ENCODE results near the gene GPC6. TPM values are rescaled to one million over a fixed set of nuclear protein-coding genes. Genes with fewer than 3 reads are reported as not detected.

The GPC6 gene
- polyA plus RNA-seq, 1 donor from 2014 or later, result 9.0 TPM

- Histone ChIP-seq H3K27ac (ENCODE audit: low read length) (peak overlapping the region; percentile 60), H3K4me3 (ENCODE audit: low read length) (peak overlapping the region; percentile 27), H2AFZ (ENCODE audit: low read depth, low read length) (no peak overlapping the region), H3K79me2 (replicated peaks; ENCODE audit: insufficient read depth, low read length) (no peaks in the 10 kb centered on the region), H3F3A (ENCODE audit: insufficient read depth, low read length, poor library complexity, severe bottlenecking) (no peaks in the 10 kb centered on the region), H4K20me1 (ENCODE audit: insufficient read depth) (no peaks in the 10 kb centered on the region), H3K9me3 (ENCODE audit: low read length) (no peaks in the 10 kb centered on the region), H3K9me2 (ENCODE audit: insufficient read depth, low read length) (no peaks in the 10 kb centered on the region), H3K36me3 (ENCODE audit: insufficient read depth, low read length) (no peaks in the 10 kb centered on the region), H3K4me2 (ENCODE audit: low read length) (no peak overlapping the region), H3K27me3 (ENCODE audit: insufficient read depth, low read depth, low read length) (no peaks in the 10 kb centered on the region), H3K9ac (ENCODE audit: low read length) (no peak overlapping the region)
- TF ChIP-seq TAF1 (IDR thresholded peaks at IDR 0.05; ENCODE audit: low read depth) (no peak), CTCF (IDR thresholded peaks at IDR 0.05; ENCODE audit: poor library complexity, severe bottlenecking) (no peak), EZH2 (IDR thresholded peaks at IDR 0.05; ENCODE audit: borderline replicate concordance, insufficient read depth, low read length, poor library complexity, severe bottlenecking) (no peak), MXI1 (conservative IDR thresholded peaks at IDR 0.05; ENCODE audit: poor library complexity, severe bottlenecking) (no peak), RAD21 (conservative IDR thresholded peaks at IDR 0.05) (no peak), SMC3 (conservative IDR thresholded peaks at IDR 0.05; ENCODE audit: poor library complexity) (no peak), EP300 (conservative IDR thresholded peaks at IDR 0.05; ENCODE audit: poor library complexity, severe bottlenecking) (peak; percentile 40), POLR2AphosphoS5 (IDR thresholded peaks at IDR 0.05) (peak; percentile 20), REST (IDR thresholded peaks at IDR 0.05; ENCODE audit: borderline replicate concordance) (peak; percentile 66)
Measured at GRCh38 chr13:94303644-94304174, 1077.1 kb downstream of the GPC6 start.

- TF ChIP-seq EZH2 (IDR thresholded peaks at IDR 0.05; ENCODE audit: borderline replicate concordance, insufficient read depth, low read length, poor library complexity, severe bottlenecking) (no peak), TAF1 (IDR thresholded peaks at IDR 0.05; ENCODE audit: low read depth) (no peak), SMC3 (conservative IDR thresholded peaks at IDR 0.05; ENCODE audit: poor library complexity) (no peak), REST (IDR thresholded peaks at IDR 0.05; ENCODE audit: borderline replicate concordance) (no peak), POLR2AphosphoS5 (IDR thresholded peaks at IDR 0.05) (no peak), EP300 (conservative IDR thresholded peaks at IDR 0.05; ENCODE audit: poor library complexity, severe bottlenecking) (no peak), CTCF (IDR thresholded peaks at IDR 0.05; ENCODE audit: poor library complexity, severe bottlenecking) (no peak)
- no peaks in the 10 kb centered on the region for H3K9me2 ChIP-seq (ENCODE audit: insufficient read depth, low read length)
- no peak overlapping the region for H3K4me2 ChIP-seq (ENCODE audit: low read length)
- H3K9ac ChIP-seq (ENCODE audit: low read length), result no peak overlapping the region
- no peaks in the 10 kb centered on the region for H3K79me2 ChIP-seq (replicated peaks; ENCODE audit: insufficient read depth, low read length)
- H2AFZ ChIP-seq (ENCODE audit: low read depth, low read length), result no peak overlapping the region
- no peaks in the 10 kb centered on the region for H3K36me3 ChIP-seq (ENCODE audit: insufficient read depth, low read length)
- no peaks in the 10 kb centered on the region for H4K20me1 ChIP-seq (ENCODE audit: insufficient read depth)
- no peaks in the 10 kb centered on the region for H3F3A ChIP-seq (ENCODE audit: insufficient read depth, low read length, poor library complexity, severe bottlenecking)
- no peaks in the 10 kb centered on the region for H3K27me3 ChIP-seq (ENCODE audit: insufficient read depth, low read depth, low read length)
- H3K27ac ChIP-seq (ENCODE audit: low read length), result peak overlapping the region; percentile 60
- no peaks in the 10 kb centered on the region for H3K9me3 ChIP-seq (ENCODE audit: low read length)
- H3K4me3 ChIP-seq (ENCODE audit: low read length), result no peak overlapping the region
Measured at GRCh38 chr13:94305033-94305432, 1078.4 kb downstream of the GPC6 start.

Measured in neural cell (in vitro differentiated cells).